H9 (cell line): ENCODE results near the gene RBP2. TPM values are rescaled to one million over a fixed set of nuclear protein-coding genes. Genes with fewer than 3 reads are reported as not detected.

Experiments used
- DNase-seq: peaks from one replicate; pipeline ENCODE4 v3.0.0-alpha.2; 2017
- H2AFZ ChIP-seq: one replicate; pipeline ENCODE4 v1.6.1; 2013; ENCODE audit warnings: mild to moderate bottlenecking, low read length, control low read depth, moderate library complexity
- H2AK5ac ChIP-seq: 2 replicates; pipeline ENCODE4 v1.6.1; 2013; ENCODE audit warnings: low read length, control low read depth, mixed read lengths; ENCODE audit not compliant: insufficient read length
- H2BK120ac ChIP-seq: one replicate; pipeline ENCODE4 v1.6.1; 2013; ENCODE audit warnings: low read depth, mild to moderate bottlenecking, low read length, control low read depth, inconsistent platforms; ENCODE audit not compliant: poor library complexity, severe bottlenecking
- H2BK12ac ChIP-seq: 2 replicates; pipeline ENCODE4 v1.6.1; 2013; ENCODE audit warnings: low read length, control low read depth, mixed read lengths, low read depth; ENCODE audit not compliant: insufficient read length
- H2BK15ac ChIP-seq: 2 replicates; pipeline ENCODE4 v1.6.1; 2013; ENCODE audit warnings: low read depth, low read length, control low read depth
- H2BK20ac ChIP-seq: one replicate; pipeline ENCODE4 v1.6.1; 2013; ENCODE audit warnings: low read depth, mild to moderate bottlenecking, low read length, control low read depth, inconsistent platforms; ENCODE audit not compliant: poor library complexity, severe bottlenecking
- H2BK5ac ChIP-seq: 2 replicates; pipeline ENCODE4 v1.6.1; 2013; ENCODE audit warnings: low read length, control low read depth, mixed read lengths; ENCODE audit not compliant: insufficient read length
- H3K14ac ChIP-seq: 2 replicates; pipeline ENCODE4 v1.6.1; 2013; ENCODE audit warnings: low read length, control low read depth; ENCODE audit not compliant: insufficient read depth
- H3K18ac ChIP-seq: 2 replicates; pipeline ENCODE4 v1.6.1; 2013; ENCODE audit warnings: low read depth, mild to moderate bottlenecking, mixed read lengths, low read length, control low read depth; ENCODE audit not compliant: insufficient read length
- H3K23ac ChIP-seq: 2 replicates; pipeline ENCODE4 v1.6.1; 2013; ENCODE audit warnings: low read length, control low read depth, mixed read lengths, low read depth; ENCODE audit not compliant: insufficient read length
- H3K23me2 ChIP-seq: 2 replicates; pipeline ENCODE4 v1.6.1; 2013; ENCODE audit warnings: low read depth, mild to moderate bottlenecking, mixed read lengths, low read length, control low read depth; ENCODE audit not compliant: insufficient read length, poor library complexity, severe bottlenecking
- H3K27ac ChIP-seq: 2 replicates; pipeline ENCODE4 v1.5.1; 2013; ENCODE audit warnings: low read length, control low read depth, mixed read lengths, low read depth; ENCODE audit not compliant: insufficient read length
- H3K27me3 ChIP-seq: 2 replicates; pipeline ENCODE4 v1.6.1; 2013; ENCODE audit warnings: low read length, control low read depth, inconsistent platforms; ENCODE audit not compliant: insufficient read depth
- H3K4ac ChIP-seq: 2 replicates; pipeline ENCODE4 v1.6.1; 2013; ENCODE audit warnings: low read depth, mild to moderate bottlenecking, control low read depth, inconsistent platforms, low read length, moderate library complexity
- H3K4me1 ChIP-seq: 2 replicates; pipeline ENCODE4 v1.6.1; 2013; ENCODE audit warnings: low read length, control low read depth, inconsistent platforms; ENCODE audit not compliant: insufficient read depth
- H3K4me2 ChIP-seq: 2 replicates; pipeline ENCODE4 v1.6.1; 2013; ENCODE audit warnings: low read length, control low read depth, mixed read lengths; ENCODE audit not compliant: insufficient read length, insufficient read depth
- H3K56ac ChIP-seq: 2 replicates; pipeline ENCODE4 v1.6.1; 2013; ENCODE audit warnings: low read depth, mild to moderate bottlenecking, mixed read lengths, low read length, control low read depth; ENCODE audit not compliant: insufficient read length
- H3K79me1 ChIP-seq: 2 replicates; pipeline ENCODE4 v1.6.1; 2013; ENCODE audit warnings: low read depth, mild to moderate bottlenecking, moderate library complexity, low read length, control low read depth, inconsistent platforms; ENCODE audit not compliant: insufficient read depth, poor library complexity, severe bottlenecking
- H3K79me2 ChIP-seq: 2 replicates; pipeline ENCODE4 v1.6.1; 2013; ENCODE audit warnings: low read length, control low read depth, inconsistent platforms; ENCODE audit not compliant: insufficient read depth
- H3K9ac ChIP-seq: 2 replicates; pipeline ENCODE4 v1.6.1; 2013; ENCODE audit warnings: low read length, control low read depth, mixed read lengths; ENCODE audit not compliant: insufficient read length; ENCODE audit errors: extremely low read depth
- H3K9me3 ChIP-seq: one replicate; pipeline ENCODE4 v1.6.1; 2013; ENCODE audit warnings: low read depth, low read length, inconsistent platforms; ENCODE audit not compliant: control insufficient read depth
- H3T11ph ChIP-seq: one replicate; pipeline ENCODE4 v1.6.1; 2013; ENCODE audit warnings: mild to moderate bottlenecking, low read length, control low read depth, inconsistent platforms
- H4K20me1 ChIP-seq: one replicate; pipeline ENCODE4 v1.6.1; 2013; ENCODE audit not compliant: control insufficient read depth, insufficient read length, insufficient read depth
- H4K5ac ChIP-seq: 2 replicates; pipeline ENCODE4 v1.6.1; 2013; ENCODE audit warnings: low read depth, mild to moderate bottlenecking, mixed read lengths, low read length, control low read depth; ENCODE audit not compliant: insufficient read length
- H4K8ac ChIP-seq: replicated peaks from 2 replicates; pipeline ENCODE4 v1.6.1; 2013; ENCODE audit warnings: low read length, control low read depth, mixed read lengths, low read depth; ENCODE audit not compliant: insufficient read length
- H4K91ac ChIP-seq: 2 replicates; pipeline ENCODE4 v1.6.1; 2013; ENCODE audit warnings: low read depth, mild to moderate bottlenecking, moderate library complexity, mixed read lengths, low read length, control low read depth; ENCODE audit not compliant: insufficient read length
- H3K27ac Mint-ChIP-seq, 3 experiments: 2 replicates in 2 of 3; 3 replicates in 1 of 3; pipeline ENCODE4 v1.8.0; 2020 to 2021; ENCODE audit warnings: mixed read lengths in 3 of 3, mild to moderate bottlenecking in 1 of 3, moderate library complexity in 1 of 3
- H3K27me3 Mint-ChIP-seq: 2 replicates; pipeline ENCODE4 v1.8.0; 2021; ENCODE audit warnings: low read depth, mild to moderate bottlenecking, moderate library complexity, mixed read lengths
- H3K36me3 Mint-ChIP-seq, 3 experiments: 2 replicates in 2 of 3; 3 replicates in 1 of 3; pipeline ENCODE4 v1.8.0; 2020 to 2021; ENCODE audit warnings: low read depth in 3 of 3, mixed read lengths in 3 of 3; ENCODE audit not compliant: insufficient read depth in 1 of 3
- H3K4me1 Mint-ChIP-seq, 2 experiments: 2 replicates each; pipeline ENCODE4 v1.8.0; 2020; ENCODE audit warnings: mixed read lengths in 2 of 2
- H3K4me3 Mint-ChIP-seq, 2 experiments: 2 replicates in 1 of 2; 3 replicates in 1 of 2; pipeline ENCODE4 v1.8.0; 2020 to 2021; ENCODE audit warnings: mild to moderate bottlenecking in 2 of 2, mixed read lengths in 2 of 2, moderate library complexity in 1 of 2
- H3K9me3 Mint-ChIP-seq, 2 experiments: 2 replicates in 1 of 2; 3 replicates in 1 of 2; pipeline ENCODE4 v1.8.0; 2020; ENCODE audit warnings: mild to moderate bottlenecking in 2 of 2, mixed read lengths in 2 of 2, moderate library complexity in 1 of 2
- WGBS: extraction: QIAGEN DNeasy Blood & Tissue Kit; methylation state at CpG from one replicate; pipeline ENCODE4 v1.1.7; 2013; ENCODE audit warnings: missing lambda C conversion rate, low lambda C conversion rate, mixed read lengths; ENCODE audit not compliant: insufficient read length; ENCODE audit errors: extremely low coverage; 5-methylcytosine and 5-hydroxymethylcytosine counted together
- total RNA-seq: library from RNA; stranded (reverse); gene quantifications from 2 replicates; pipeline ENCODE4 v1.2.1, GENCODE V29; 2021
- TF ChIP-seq, protein P1 (sequence below): fragments of 200-600 bp; sonication (generic); conservative IDR thresholded peaks from 3 replicates; pipeline ENCODE4 v1.8.0; 2021; ENCODE audit warnings: antibody characterized with exemption, mild to moderate bottlenecking

RBP2 gene
- total RNA-seq, 1 experiment from 2014 or later = not detected

DNA sequence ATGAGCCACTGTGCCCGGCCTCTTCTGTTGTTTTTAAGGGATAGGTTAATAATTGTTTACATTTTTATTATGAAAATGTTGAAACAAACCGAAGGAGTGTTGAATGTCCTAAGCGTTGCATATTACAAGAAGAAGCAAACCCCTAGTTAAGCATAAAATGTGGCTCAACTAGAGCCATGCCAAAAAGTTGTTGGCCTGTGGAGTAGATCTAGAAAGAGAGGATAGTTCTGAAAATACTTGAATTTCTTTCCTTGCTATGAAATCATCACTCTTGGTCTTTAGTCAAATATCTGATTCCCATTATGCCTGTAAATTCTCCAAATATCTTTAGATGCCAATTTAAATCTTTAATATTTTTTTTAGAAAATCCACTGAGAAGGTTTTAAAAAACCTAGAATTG, 12.8 kb downstream of the RBP2 start:
- Mint-ChIP-seq H3K36me3 (no peaks in the 10 kb centered on the region), H3K27me3 (peaks cover 1% of the 10 kb centered on the region), H3K4me3 (no peak overlapping the region), H3K4me1 (peaks cover 3 to 4% of the 10 kb centered on the region in 2 experiments; a peak in 3 of 4 replicates), H3K27ac (no peak overlapping the region), H3K9me3 (no peaks in the 10 kb centered on the region)
- no peak overlapping the region for H3T11ph ChIP-seq
- H2AFZ ChIP-seq = no peak overlapping the region
- no peak overlapping the region for H3K4ac ChIP-seq
- TF ChIP-seq, protein P1, sequence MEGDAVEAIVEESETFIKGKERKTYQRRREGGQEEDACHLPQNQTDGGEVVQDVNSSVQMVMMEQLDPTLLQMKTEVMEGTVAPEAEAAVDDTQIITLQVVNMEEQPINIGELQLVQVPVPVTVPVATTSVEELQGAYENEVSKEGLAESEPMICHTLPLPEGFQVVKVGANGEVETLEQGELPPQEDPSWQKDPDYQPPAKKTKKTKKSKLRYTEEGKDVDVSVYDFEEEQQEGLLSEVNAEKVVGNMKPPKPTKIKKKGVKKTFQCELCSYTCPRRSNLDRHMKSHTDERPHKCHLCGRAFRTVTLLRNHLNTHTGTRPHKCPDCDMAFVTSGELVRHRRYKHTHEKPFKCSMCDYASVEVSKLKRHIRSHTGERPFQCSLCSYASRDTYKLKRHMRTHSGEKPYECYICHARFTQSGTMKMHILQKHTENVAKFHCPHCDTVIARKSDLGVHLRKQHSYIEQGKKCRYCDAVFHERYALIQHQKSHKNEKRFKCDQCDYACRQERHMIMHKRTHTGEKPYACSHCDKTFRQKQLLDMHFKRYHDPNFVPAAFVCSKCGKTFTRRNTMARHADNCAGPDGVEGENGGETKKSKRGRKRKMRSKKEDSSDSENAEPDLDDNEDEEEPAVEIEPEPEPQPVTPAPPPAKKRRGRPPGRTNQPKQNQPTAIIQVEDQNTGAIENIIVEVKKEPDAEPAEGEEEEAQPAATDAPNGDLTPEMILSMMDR = no peak
- no peak overlapping the region for H2AK5ac ChIP-seq
- no peak overlapping the region for H3K9ac ChIP-seq
- no peak overlapping the region for H3K18ac ChIP-seq
- DNase-seq = no peak
- no peaks in the 10 kb centered on the region for H3K79me2 ChIP-seq
- H3K27ac ChIP-seq = no peak overlapping the region
- no peak overlapping the region for H2BK120ac ChIP-seq
- H3K56ac ChIP-seq = no peak overlapping the region
- no peak overlapping the region for H2BK5ac ChIP-seq
- peaks cover 2% of the 10 kb centered on the region for H3K23me2 ChIP-seq
- no peaks in the 10 kb centered on the region for H3K79me1 ChIP-seq
- H3K4me1 ChIP-seq = no peaks in the 10 kb centered on the region
- no peak overlapping the region for H2BK15ac ChIP-seq
- H2BK12ac ChIP-seq = no peak overlapping the region
- no peak overlapping the region for H4K5ac ChIP-seq
- no CpG with 5 or more reads among the region's 3 CpGs for WGBS
- no peaks in the 10 kb centered on the region for H4K20me1 ChIP-seq
- no peak overlapping the region for H2BK20ac ChIP-seq
- H4K91ac ChIP-seq = no peak overlapping the region
- H3K14ac ChIP-seq = no peak overlapping the region
- H3K23ac ChIP-seq = no peak overlapping the region
- H3K9me3 ChIP-seq = no peaks in the 10 kb centered on the region
- no peak overlapping the region for H4K8ac ChIP-seq
- no peaks in the 10 kb centered on the region for H3K27me3 ChIP-seq
- H3K4me2 ChIP-seq = no peak overlapping the region
